HepG2 (cell line): ENCODE data around the gene PRR5L. TPM values are rescaled to one million over a fixed set of nuclear protein-coding genes. Genes with fewer than 3 reads are reported as not detected.

Experiments used
- ATAC-seq: fragments of 200-7000 bp; cut with Tn5 transposase; 3 replicates; pipeline ENCODE4 v1.9.1; 2020; ENCODE audit warnings: mild to moderate bottlenecking, moderate library complexity
- BruUV-seq: library from RNA; stranded (reverse); fragments of 400-500 nt; replicated peaks from 2 replicates; lab custom pipeline; 2021; lab: Mats Ljungman, UMichigan
- CTCF ChIA-PET: fragments of 300-600 bp; formaldehyde crosslinking; extraction: SDS; loops from one replicate; lab custom pipeline; 2021; ENCODE audit warnings: low total read pairs, inconsistent platforms, low intra/inter-chr PET ratio; lab: Yijun Ruan, JAX
- POLR2A ChIA-PET: fragments of 350-600 bp; sonication (Branson Sonifier 250); formaldehyde crosslinking; loops from one replicate; lab custom pipeline; 2020; ENCODE audit warnings: antibody characterized with exemption, inconsistent platforms; lab: Yijun Ruan, JAX
- DNase-seq: peaks from one replicate; pipeline ENCODE4 v3.0.0-alpha.2; 2015; ENCODE audit warnings: low spot score
- FAIRE-seq: peaks from 3 replicates; lab custom pipeline; 2011; peaks lifted over from hg19 to GRCh38; lab: Jason Lieb, UNC
- H2AFZ ChIP-seq: one replicate; pipeline ENCODE4 v1.6.1; 2011; ENCODE audit warnings: low read length, inconsistent platforms
- H3K27ac ChIP-seq: fragments of 300-600 bp; 3 replicates; pipeline ENCODE4 v1.8.0; 2011; ENCODE audit warnings: mixed run types, mild to moderate bottlenecking, mixed read lengths, low read length, inconsistent platforms; ENCODE audit not compliant: insufficient read depth; ENCODE audit errors: extremely low read length
- H3K27me3 ChIP-seq, 2 experiments: fragments of 200-600 bp in 1 of 2; 2 replicates in 1 of 2; 3 replicates in 1 of 2; pipeline versions ENCODE4 v1.6.0 to v1.8.0; 2011; ENCODE audit warnings: low read length in 2 of 2, mild to moderate bottlenecking in 2 of 2, moderate library complexity in 2 of 2, inconsistent platforms in 1 of 2; ENCODE audit not compliant: insufficient read depth in 2 of 2, control insufficient read depth in 1 of 2
- H3K36me3 ChIP-seq, 2 experiments: fragments of 200-600 bp in 1 of 2; replicated peaks in 1 of 2; 2 replicates in 1 of 2; 3 replicates in 1 of 2; pipeline versions ENCODE4 v1.5.1 to v1.8.0; 2011; ENCODE audit warnings: low read length in 2 of 2, inconsistent platforms in 1 of 2; ENCODE audit not compliant: insufficient read depth in 2 of 2, control insufficient read depth in 1 of 2
- H3K4me1 ChIP-seq: 2 replicates; pipeline ENCODE4 v1.5.1; 2012; ENCODE audit warnings: low read length, inconsistent platforms; ENCODE audit not compliant: insufficient read depth
- H3K4me2 ChIP-seq: 2 replicates; pipeline ENCODE4 v1.6.0; 2011; ENCODE audit warnings: low read depth, low read length, inconsistent platforms
- H3K4me3 ChIP-seq, 3 experiments: fragments of 200-600 bp in 1 of 3; sonication (generic), shearing (Covaris generic) in 1 of 3; replicated peaks in 1 of 3; 2 replicates each; pipeline ENCODE4 v1.5.1; 2011 to 2016; ENCODE audit warnings: low read length in 3 of 3, inconsistent platforms in 2 of 3, low read depth in 2 of 3, mild to moderate bottlenecking in 2 of 3, control low read depth in 1 of 3, mixed read lengths in 1 of 3; ENCODE audit not compliant: insufficient read depth in 1 of 3
- H3K79me2 ChIP-seq: one replicate; pipeline ENCODE4 v1.6.1; 2011; ENCODE audit warnings: low read length, inconsistent platforms; ENCODE audit not compliant: insufficient read depth
- H3K9ac ChIP-seq: 2 replicates; pipeline ENCODE4 v1.6.0; 2011; ENCODE audit warnings: mild to moderate bottlenecking, low read depth, low read length, inconsistent platforms; ENCODE audit not compliant: insufficient read depth
- H3K9me3 ChIP-seq: 2 replicates; pipeline ENCODE4 v1.5.1; 2012; ENCODE audit warnings: mild to moderate bottlenecking, low read length
- H4K20me1 ChIP-seq: 2 replicates; pipeline ENCODE4 v1.6.0; 2011; ENCODE audit warnings: inconsistent platforms, mild to moderate bottlenecking, low read length, moderate library complexity; ENCODE audit not compliant: insufficient read depth
- ASH2L ChIP-seq: fragments of 300-600, 200-600 bp; sonication (generic); IDR thresholded peaks from 2 replicates; pipeline ENCODE4 v1.7.0; 2017; ENCODE audit warnings: low read depth, mild to moderate bottlenecking, moderate library complexity, mixed read lengths, low read length; ENCODE audit not compliant: insufficient read length
- EED ChIP-seq: sonication (generic); formaldehyde crosslinking; IDR thresholded peaks from 2 replicates; pipeline ENCODE4 v1.5.0; 2020; ENCODE audit warnings: mild to moderate bottlenecking, missing genetic modification reagents
- GPN1 ChIP-seq: sonication (generic); formaldehyde crosslinking; IDR thresholded peaks from 2 replicates; pipeline ENCODE4 v1.5.1; 2020; ENCODE audit warnings: missing genetic modification reagents, borderline replicate concordance
- HCFC1 ChIP-seq: fragments of 150-350 bp; IDR thresholded peaks from 2 replicates; pipeline ENCODE4 v1.6.1; 2014; ENCODE audit warnings: low read depth, low read length
- HES4 ChIP-seq: sonication (generic); formaldehyde crosslinking; IDR thresholded peaks from 2 replicates; pipeline ENCODE4 v1.9.0; 2021; ENCODE audit warnings: mild to moderate bottlenecking, missing genetic modification reagents, borderline replicate concordance
- HNF4A ChIP-seq: sonication (generic); formaldehyde crosslinking; IDR thresholded peaks from 2 replicates; pipeline ENCODE4 v1.4.0; 2020; ENCODE audit warnings: missing genetic modification reagents
- JUND ChIP-seq: sonication (generic); formaldehyde crosslinking; IDR thresholded peaks from 2 replicates; pipeline ENCODE4 v1.8.0; 2022; ENCODE audit warnings: mild to moderate bottlenecking, missing genetic modification reagents
- KLF15 ChIP-seq: sonication (generic); formaldehyde crosslinking; IDR thresholded peaks from 2 replicates; pipeline ENCODE4 v1.8.1; 2023; ENCODE audit warnings: borderline replicate concordance, mild to moderate bottlenecking, inconsistent platforms, missing genetic modification reagents, mixed read lengths
- KMT2B ChIP-seq: IDR thresholded peaks from 2 replicates; pipeline ENCODE4 v1.6.1; 2016; ENCODE audit warnings: missing genetic modification reagents, missing compliant biosample characterization
- MEF2D ChIP-seq: sonication (generic); formaldehyde crosslinking; IDR thresholded peaks from 2 replicates; pipeline ENCODE4 v1.5.1; 2020; ENCODE audit warnings: mild to moderate bottlenecking, missing genetic modification reagents
- MEIS1 ChIP-seq: sonication (generic); formaldehyde crosslinking; IDR thresholded peaks from 2 replicates; pipeline ENCODE4 v1.9.0; 2021; ENCODE audit warnings: mild to moderate bottlenecking, missing genetic modification reagents, moderate library complexity, borderline replicate concordance
- MLLT10 ChIP-seq: sonication (generic); formaldehyde crosslinking; IDR thresholded peaks from 2 replicates; pipeline ENCODE4 v1.4.0; 2020; ENCODE audit warnings: missing genetic modification reagents
- MTA3 ChIP-seq: sonication (generic); formaldehyde crosslinking; IDR thresholded peaks from 2 replicates; pipeline ENCODE4 v1.4.0; 2020; ENCODE audit warnings: missing genetic modification reagents
- NPAS2 ChIP-seq: sonication (generic); formaldehyde crosslinking; IDR thresholded peaks from 2 replicates; pipeline ENCODE4 v1.8.0; 2022; ENCODE audit warnings: mild to moderate bottlenecking, missing genetic modification reagents, borderline replicate concordance
- WGBS: methylation state at CpG from one replicate; pipeline ENCODE4 v1.1.6; 2017; ENCODE audit warnings: low lambda C conversion rate; 5-methylcytosine and 5-hydroxymethylcytosine counted together
- in situ Hi-C: cut with HindIII; loops from 2 replicates; pipeline ENCODE4 v1.10.0; 2017; ENCODE audit warnings: low pct_unique_long_range_greater_than_20kb; ENCODE audit not compliant: extremely low pct_ligation_motif_present
- intact Hi-C: fragments of 100-400 bp; cut with micrococcal nuclease; formaldehyde crosslinking; loops from one replicate; pipeline ENCODE4 v1.10.0; 2022; ENCODE audit not compliant: unreplicated experiment
- polyA plus RNA-seq, 8 experiments: library from polyadenylated mRNA; depleted of rRNA in 3 of 8; stranded (reverse) in 7 of 8; unstranded in 1 of 8; fragments of >200 nt; fragmentation: Illumina TruSeq in 4 of 8; extraction: Trizol in 4 of 8; gene quantifications; 2 replicates each; pipeline versions ENCODE4 v1.2.1 to v1.2.3, GENCODE V29; 2011 to 2016; ENCODE audit warnings: low read depth in 4 of 8, missing spikeins in 1 of 8, mixed read lengths in 1 of 8; ENCODE audit not compliant: insufficient read depth in 1 of 8
- total RNA-seq, 5 experiments: library from RNA; depleted of rRNA; stranded (reverse); fragments of >200 nt; fragmentation: Illumina TruSeq; extraction: Trizol; gene quantifications; 2 replicates each; pipeline ENCODE4 v1.2.3, GENCODE V29; 2016; ENCODE audit warnings: low read depth in 1 of 5
- TF ChIP-seq, protein P1 (sequence below): IDR thresholded peaks from 2 replicates; pipeline ENCODE4 v1.6.1; 2016; ENCODE audit warnings: missing genetic modification reagents, missing compliant biosample characterization
- TF ChIP-seq, protein P2 (sequence below): conservative IDR thresholded peaks from 2 replicates; pipeline ENCODE4 v1.6.1; 2018; ENCODE audit warnings: missing genetic modification reagents

Gene PRR5L
- total and polyA plus RNA-seq, 2 of the 13 experiments (the other 11 are each of a cell fraction or from before 2014, with no cell fraction given) = 0.16 TPM; not detected in 1

DNA sequence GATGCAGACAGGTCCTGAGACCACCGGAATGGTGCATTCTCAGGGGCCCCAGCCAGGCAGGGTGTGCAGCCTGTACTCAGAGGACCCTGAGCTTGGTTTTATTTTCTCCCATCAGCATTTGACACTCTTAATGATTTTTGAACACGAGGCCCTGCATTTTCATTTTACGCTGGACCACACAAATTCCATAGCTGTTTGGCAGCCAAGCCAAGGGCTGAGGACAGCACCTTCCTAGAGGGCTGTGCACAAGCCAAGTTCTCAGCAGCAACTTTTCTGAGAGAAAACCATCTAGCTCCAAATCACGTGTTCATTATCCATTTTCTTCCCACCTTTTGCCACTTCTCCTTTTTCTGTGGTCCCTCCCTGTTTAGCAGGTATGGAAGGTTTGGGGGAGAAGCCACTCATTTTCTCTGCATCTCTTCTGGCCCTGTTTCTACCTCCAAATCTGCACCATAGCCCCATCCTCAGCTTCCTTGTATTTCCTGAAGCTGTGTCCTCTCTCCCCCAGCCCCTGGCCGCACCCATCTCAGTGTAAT, 153.5 kb downstream of the PRR5L start:
- ATAC-seq (no peak; the same call in 2 of the 3 replicates), FAIRE-seq (no peak), DNase-seq (no peak)
- intact Hi-C loops (no loop called here), in situ Hi-C loops (no loop called here)
- no peaks in the 10 kb centered on the region for H3K9me3 ChIP-seq
- H3K4me2 ChIP-seq = peak overlapping the region; percentile 65
- H3K36me3 ChIP-seq = no peaks in the 10 kb centered on the region
- peak overlapping the region; percentile 13 to 51 (median 39); a peak in 2 of 6 replicates for H3K4me3 ChIP-seq
- CTCF ChIA-PET = no interaction called here
- no peak overlapping the region for H3K27ac ChIP-seq
- no TSS peak for BruUV-seq
- WGBS = 58% methylated on average over 5 of the region's 5 CpGs
- TF ChIP-seq MLLT10 = no peak
- no peak for TF ChIP-seq MEF2D (CRISPR knock-in tag)
- TF ChIP-seq MTA3 = no peak
- TF ChIP-seq KMT2B = no peak
- TF ChIP-seq, protein P1, sequence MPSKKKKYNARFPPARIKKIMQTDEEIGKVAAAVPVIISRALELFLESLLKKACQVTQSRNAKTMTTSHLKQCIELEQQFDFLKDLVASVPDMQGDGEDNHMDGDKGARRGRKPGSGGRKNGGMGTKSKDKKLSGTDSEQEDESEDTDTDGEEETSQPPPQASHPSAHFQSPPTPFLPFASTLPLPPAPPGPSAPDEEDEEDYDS (CRISPR knock-in tag) = no peak
- no peak for TF ChIP-seq HCFC1
- no peak for TF ChIP-seq NPAS2 (CRISPR knock-in tag)
- TF ChIP-seq MEIS1 = no peak
- TF ChIP-seq EED (CRISPR knock-in tag) = no peak
- TF ChIP-seq HNF4A (CRISPR knock-in tag) = no peak
- TF ChIP-seq, protein P2, sequence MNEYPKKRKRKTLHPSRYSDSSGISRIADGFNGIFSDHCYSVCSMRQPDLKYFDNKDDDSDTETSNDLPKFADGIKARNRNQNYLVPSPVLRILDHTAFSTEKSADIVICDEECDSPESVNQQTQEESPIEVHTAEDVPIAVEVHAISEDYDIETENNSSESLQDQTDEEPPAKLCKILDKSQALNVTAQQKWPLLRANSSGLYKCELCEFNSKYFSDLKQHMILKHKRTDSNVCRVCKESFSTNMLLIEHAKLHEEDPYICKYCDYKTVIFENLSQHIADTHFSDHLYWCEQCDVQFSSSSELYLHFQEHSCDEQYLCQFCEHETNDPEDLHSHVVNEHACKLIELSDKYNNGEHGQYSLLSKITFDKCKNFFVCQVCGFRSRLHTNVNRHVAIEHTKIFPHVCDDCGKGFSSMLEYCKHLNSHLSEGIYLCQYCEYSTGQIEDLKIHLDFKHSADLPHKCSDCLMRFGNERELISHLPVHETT (CRISPR knock-in tag) = no peak
- TF ChIP-seq KLF15 = no peak
- TF ChIP-seq ASH2L = no peak
- no peak for TF ChIP-seq GPN1 (CRISPR knock-in tag)
- no peak for TF ChIP-seq JUND (CRISPR knock-in tag)
- TF ChIP-seq HES4 (CRISPR knock-in tag) = no peak
- no peak overlapping the region for H2AFZ ChIP-seq
- H3K9ac ChIP-seq = peak overlapping the region; percentile 18; the same call in 1 of the 2 replicates
- POLR2A ChIA-PET = no interaction called here
- H4K20me1 ChIP-seq = no peaks in the 10 kb centered on the region
- no peaks in the 10 kb centered on the region for H3K79me2 ChIP-seq
- H3K27me3 ChIP-seq = no peaks in the 10 kb centered on the region; a peak in 1 of 5 replicates
- H3K4me1 ChIP-seq = peaks cover 23% of the 10 kb centered on the region
